DND-41 (cell line): ENCODE measurements around the gene TEKT4.

ENCODE experiments used
- EZH2 ChIP-seq: IDR thresholded peaks from 3 replicates; pipeline ENCODE4 v1.6.1; 2012; ENCODE audit warnings: borderline replicate concordance, low read depth, mild to moderate bottlenecking, moderate library complexity, low read length, inconsistent platforms; ENCODE audit not compliant: severe bottlenecking
- TF ChIP-seq, protein P1 (sequence below): IDR thresholded peaks from 2 replicates; pipeline ENCODE4 v1.5.1; 2012; ENCODE audit warnings: borderline replicate concordance, low read length, moderate library complexity, mild to moderate bottlenecking; ENCODE audit not compliant: poor library complexity, severe bottlenecking; ENCODE audit errors: extremely low read depth

DNA sequence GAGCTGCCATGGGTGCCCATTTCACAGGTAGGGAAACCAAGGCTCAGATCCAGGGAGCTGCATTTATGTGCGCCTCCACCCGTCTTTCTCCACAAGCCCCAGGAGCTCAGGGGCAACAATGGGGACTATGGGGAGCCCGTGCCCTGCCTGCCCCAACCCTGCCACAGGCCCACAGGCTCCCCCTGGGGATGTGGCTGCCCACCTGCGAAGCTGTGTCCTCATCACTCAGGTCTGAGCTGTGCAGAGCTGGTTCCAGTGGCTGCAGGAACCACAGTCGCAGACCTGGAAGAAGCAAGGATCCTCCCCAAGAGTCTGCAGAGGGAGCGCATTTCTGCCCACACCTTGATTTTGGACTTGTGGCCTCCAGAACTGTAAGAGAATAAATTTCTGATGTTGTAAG, 9.8 kb downstream of the TEKT4 start:
- TF ChIP-seq, protein P1, sequence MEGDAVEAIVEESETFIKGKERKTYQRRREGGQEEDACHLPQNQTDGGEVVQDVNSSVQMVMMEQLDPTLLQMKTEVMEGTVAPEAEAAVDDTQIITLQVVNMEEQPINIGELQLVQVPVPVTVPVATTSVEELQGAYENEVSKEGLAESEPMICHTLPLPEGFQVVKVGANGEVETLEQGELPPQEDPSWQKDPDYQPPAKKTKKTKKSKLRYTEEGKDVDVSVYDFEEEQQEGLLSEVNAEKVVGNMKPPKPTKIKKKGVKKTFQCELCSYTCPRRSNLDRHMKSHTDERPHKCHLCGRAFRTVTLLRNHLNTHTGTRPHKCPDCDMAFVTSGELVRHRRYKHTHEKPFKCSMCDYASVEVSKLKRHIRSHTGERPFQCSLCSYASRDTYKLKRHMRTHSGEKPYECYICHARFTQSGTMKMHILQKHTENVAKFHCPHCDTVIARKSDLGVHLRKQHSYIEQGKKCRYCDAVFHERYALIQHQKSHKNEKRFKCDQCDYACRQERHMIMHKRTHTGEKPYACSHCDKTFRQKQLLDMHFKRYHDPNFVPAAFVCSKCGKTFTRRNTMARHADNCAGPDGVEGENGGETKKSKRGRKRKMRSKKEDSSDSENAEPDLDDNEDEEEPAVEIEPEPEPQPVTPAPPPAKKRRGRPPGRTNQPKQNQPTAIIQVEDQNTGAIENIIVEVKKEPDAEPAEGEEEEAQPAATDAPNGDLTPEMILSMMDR = no peak
- TF ChIP-seq EZH2 = no peak
